Spleen (tissue), 11 donors: ENCODE data around the gene FAM53B. TPM values are rescaled to one million over a fixed set of nuclear protein-coding genes. Genes with fewer than 3 reads are reported as not detected.

Experiments used
- DNase-seq: peaks from one replicate; pipeline ENCODE4 v3.0.0-alpha.2; 2020
- H3K27ac ChIP-seq, 8 donors: fragments of 200-600 bp; sonication (generic) in 7 of 8; 1 replicate in 4 of 8; 2 replicates in 4 of 8; pipeline versions ENCODE4 v1.5.0 to v1.8.0; 2016 to 2021; ENCODE audit warnings: inconsistent platforms in 4 of 8, mild to moderate bottlenecking in 4 of 8, moderate library complexity in 1 of 8
- H3K27me3 ChIP-seq, 7 donors: fragments of 200-600 bp; sonication (generic) in 6 of 7; replicated peaks in 1 of 7; 1 replicate in 4 of 7; 2 replicates in 3 of 7; pipeline versions ENCODE4 v1.5.0 to v1.8.0; 2016 to 2021; ENCODE audit warnings: inconsistent platforms in 3 of 7, mild to moderate bottlenecking in 1 of 7
- H3K36me3 ChIP-seq, 6 donors: fragments of 200-600 bp; sonication (generic) in 5 of 6; 1 replicate in 4 of 6; 2 replicates in 2 of 6; pipeline versions ENCODE4 v1.5.0 to v1.8.0; 2016 to 2021; ENCODE audit warnings: inconsistent platforms in 2 of 6
- H3K4me1 ChIP-seq, 6 donors: fragments of 200-600 bp; sonication (generic) in 5 of 6; 1 replicate in 3 of 6; 2 replicates in 3 of 6; pipeline versions ENCODE4 v1.5.0 to v1.8.0; 2016 to 2021; ENCODE audit warnings: inconsistent platforms in 3 of 6
- H3K4me3 ChIP-seq, 8 donors: fragments of 200-600 bp; sonication (generic) in 7 of 8; 1 replicate in 4 of 8; 2 replicates in 4 of 8; pipeline versions ENCODE4 v1.5.0 to v1.8.0; 2016 to 2021; ENCODE audit warnings: inconsistent platforms in 4 of 8, mild to moderate bottlenecking in 4 of 8, moderate library complexity in 2 of 8
- H3K9me3 ChIP-seq, 8 donors: fragments of 200-600 bp; sonication (generic) in 7 of 8; 1 replicate in 4 of 8; 2 replicates in 4 of 8; pipeline versions ENCODE4 v1.5.0 to v1.8.0; 2016 to 2021; ENCODE audit warnings: inconsistent platforms in 4 of 8
- POLR2A ChIP-seq, 3 donors: fragments of 450-650 bp; IDR thresholded peaks; one replicate each; pipeline ENCODE4 v1.5.1; 2017; ENCODE audit warnings: antibody characterized with exemption in 3 of 3, mild to moderate bottlenecking in 1 of 3
- POLR2AphosphoS5 ChIP-seq, 3 donors: sonication (generic); formaldehyde crosslinking; IDR thresholded peaks; one replicate each; pipeline ENCODE4 v1.5.1; 2017; ENCODE audit warnings: antibody characterized with exemption in 3 of 3
- WGBS, 5 donors: extraction: QIAGEN DNeasy Blood & Tissue Kit in 3 of 5; methylation state at CpG; one replicate each; pipeline versions ENCODE4 v1.1.5 to v1.1.7; 2013 to 2018; 5-methylcytosine and 5-hydroxymethylcytosine counted together
- intact Hi-C: fragments of 100-400 bp; cut with DNase I; formaldehyde crosslinking; loops from one replicate; pipeline ENCODE4 v1.15.0; 2023; ENCODE audit warnings: low total_unique reads
- polyA plus RNA-seq, 3 donors: library from polyadenylated mRNA; stranded (reverse); fragments of 200-250 nt; gene quantifications; one replicate each; pipeline ENCODE4 v1.2.1, GENCODE V29; 2013
- total RNA-seq, 7 donors: library from RNA; depleted of rRNA in 3 of 7; stranded (reverse); fragments of >200 nt in 3 of 7; fragmentation: NEBNext Ultra II Directional in 4 of 7; extraction: Animal tissue kit (Norgen Biotek cat#: 25700) in 4 of 7; gene quantifications; one replicate each; pipeline versions ENCODE4 v1.1.0 to v1.2.1, GENCODE V29; 2016 to 2021
- TF ChIP-seq, protein P1 (sequence below), 11 experiments: fragments of 200-600 bp in 7 of 11; fragments of 450-650 bp in 4 of 11; sonication (generic) in 4 of 11; IDR thresholded peaks in 8 of 11; conservative IDR thresholded peaks in 3 of 11; 1 replicate in 7 of 11; 2 replicates in 4 of 11; pipeline versions ENCODE4 v1.4.0 to v1.8.0; 2016 to 2021; ENCODE audit warnings: antibody characterized with exemption in 11 of 11, inconsistent platforms in 4 of 11, mild to moderate bottlenecking in 1 of 11
- donor health status: healthy with polysubstance abuse.
- donor health status: DM: no; HTN: no; CAD: no; lungs with moderate emphysema.
- donor health status: DM: no; HTN: no; CAD: no.
- donor health status: Bipolar disorder and iron deficiency.
- donor health status: healthy.
- donor health status: DM: no; HTN: no; CAD: no.
- donor health status: DM: yes; HTN: yes; CAD: no.

Gene FAM53B
- total and polyA plus RNA-seq, 10 donors = 13.3 to 94.0 (median 56.2) TPM

DNA sequence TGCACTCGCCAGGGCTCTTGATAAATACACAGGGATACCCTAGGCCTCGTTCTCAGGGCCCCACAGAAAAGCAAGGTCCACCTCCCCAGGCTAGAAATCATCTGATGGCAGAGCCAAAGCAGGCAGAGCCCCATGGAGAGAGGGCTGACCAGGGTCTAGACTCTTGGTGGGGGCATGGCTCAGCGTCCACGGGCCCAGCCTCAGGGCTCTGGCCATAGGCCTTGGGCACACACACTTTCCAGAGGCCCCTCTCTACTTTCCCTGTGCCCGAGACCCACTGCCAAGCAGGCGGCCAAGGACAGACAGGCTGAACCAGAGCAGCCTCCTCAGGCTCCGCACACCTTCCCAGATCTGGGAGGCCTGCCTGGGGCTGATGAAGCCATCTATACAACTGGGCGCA is 64.8 kb downstream of the FAM53B start:
- Histone ChIP-seq H3K27ac (peak overlapping the region; percentile 42 to 89 (median 68)), H3K9me3 (no peaks in the 10 kb centered on the region), H3K4me1 (peaks cover 81 to 100% (median 100%) of the 10 kb centered on the region in 6 donors), H3K4me3 (peak overlapping the region in 1 of 8 donors; percentile 38), H3K36me3 (peaks cover 6 to 80% (median 20%) of the 10 kb centered on the region in 6 donors), H3K27me3 (no peaks in the 10 kb centered on the region)
- 81 to 88% (median 86%) methylated on average over 8 of the region's 8 CpGs for WGBS, 5 donors
- intact Hi-C loops = no loop called here
- TF ChIP-seq POLR2AphosphoS5 (IDR thresholded peaks at IDR 0.05) (no peak), POLR2A (IDR thresholded peaks at IDR 0.05) (no peak)
- TF ChIP-seq, protein P1, sequence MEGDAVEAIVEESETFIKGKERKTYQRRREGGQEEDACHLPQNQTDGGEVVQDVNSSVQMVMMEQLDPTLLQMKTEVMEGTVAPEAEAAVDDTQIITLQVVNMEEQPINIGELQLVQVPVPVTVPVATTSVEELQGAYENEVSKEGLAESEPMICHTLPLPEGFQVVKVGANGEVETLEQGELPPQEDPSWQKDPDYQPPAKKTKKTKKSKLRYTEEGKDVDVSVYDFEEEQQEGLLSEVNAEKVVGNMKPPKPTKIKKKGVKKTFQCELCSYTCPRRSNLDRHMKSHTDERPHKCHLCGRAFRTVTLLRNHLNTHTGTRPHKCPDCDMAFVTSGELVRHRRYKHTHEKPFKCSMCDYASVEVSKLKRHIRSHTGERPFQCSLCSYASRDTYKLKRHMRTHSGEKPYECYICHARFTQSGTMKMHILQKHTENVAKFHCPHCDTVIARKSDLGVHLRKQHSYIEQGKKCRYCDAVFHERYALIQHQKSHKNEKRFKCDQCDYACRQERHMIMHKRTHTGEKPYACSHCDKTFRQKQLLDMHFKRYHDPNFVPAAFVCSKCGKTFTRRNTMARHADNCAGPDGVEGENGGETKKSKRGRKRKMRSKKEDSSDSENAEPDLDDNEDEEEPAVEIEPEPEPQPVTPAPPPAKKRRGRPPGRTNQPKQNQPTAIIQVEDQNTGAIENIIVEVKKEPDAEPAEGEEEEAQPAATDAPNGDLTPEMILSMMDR (IDR thresholded peaks at IDR 0.05 in 8 of 11, conservative IDR thresholded peaks at IDR 0.05 in 3 of 11) = no peak
- peak; percentile 67 for DNase-seq

DNA sequence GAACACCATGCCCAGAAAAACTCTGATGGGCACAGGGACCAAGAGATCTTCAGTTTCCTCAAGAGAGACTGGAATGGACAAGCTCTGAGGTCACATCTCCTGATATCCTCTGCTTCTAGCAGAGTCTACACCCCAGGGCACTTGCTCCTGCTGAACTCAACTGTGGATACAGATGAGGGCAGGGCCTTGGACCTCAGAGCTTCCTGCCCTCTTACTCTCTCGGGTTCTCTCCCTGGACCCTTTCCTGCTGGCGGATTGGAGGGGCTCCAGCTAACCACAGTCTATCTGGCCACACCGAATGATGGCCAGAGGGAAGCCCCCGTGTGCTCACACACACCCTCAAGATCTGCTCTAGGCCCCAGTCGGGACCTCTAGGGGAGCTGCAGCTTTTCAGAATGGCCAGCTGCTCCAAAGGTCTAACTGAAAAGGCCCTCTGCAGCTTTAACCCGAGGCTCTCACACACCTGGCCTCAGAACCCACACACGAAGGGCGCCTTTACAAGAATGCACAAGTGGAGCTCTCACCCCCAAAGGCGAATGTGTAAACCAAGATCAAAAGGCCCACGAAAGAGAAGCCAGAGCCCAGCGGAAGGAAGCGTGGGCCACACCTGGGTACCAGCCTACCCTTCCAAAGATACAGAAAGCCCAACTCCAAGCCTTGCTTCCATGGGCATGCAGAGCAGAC is 65.5 kb downstream of the FAM53B start:
- Histone ChIP-seq H3K27me3 (no peaks in the 10 kb centered on the region), H3K27ac (peak overlapping the region; percentile 37 to 89 (median 68)), H3K4me3 (peak overlapping the region in 1 of 8 donors; percentile 38), H3K36me3 (peaks cover 6 to 87% (median 20%) of the 10 kb centered on the region in 6 donors), H3K9me3 (no peaks in the 10 kb centered on the region), H3K4me1 (peaks cover 74 to 100% (median 99%) of the 10 kb centered on the region in 6 donors)
- TF ChIP-seq POLR2A (IDR thresholded peaks at IDR 0.05) (no peak), POLR2AphosphoS5 (IDR thresholded peaks at IDR 0.05) (no peak)
- TF ChIP-seq, protein P1 (IDR thresholded peaks at IDR 0.05 in 8 of 11, conservative IDR thresholded peaks at IDR 0.05 in 3 of 11) = peak in 1 of 11 experiments; percentile 14
- no peak for DNase-seq
- 56 to 77% (median 64%) methylated on average over 11 to 12 of the region's 12 CpGs for WGBS, 5 donors
- intact Hi-C loops = no loop called here

DNA sequence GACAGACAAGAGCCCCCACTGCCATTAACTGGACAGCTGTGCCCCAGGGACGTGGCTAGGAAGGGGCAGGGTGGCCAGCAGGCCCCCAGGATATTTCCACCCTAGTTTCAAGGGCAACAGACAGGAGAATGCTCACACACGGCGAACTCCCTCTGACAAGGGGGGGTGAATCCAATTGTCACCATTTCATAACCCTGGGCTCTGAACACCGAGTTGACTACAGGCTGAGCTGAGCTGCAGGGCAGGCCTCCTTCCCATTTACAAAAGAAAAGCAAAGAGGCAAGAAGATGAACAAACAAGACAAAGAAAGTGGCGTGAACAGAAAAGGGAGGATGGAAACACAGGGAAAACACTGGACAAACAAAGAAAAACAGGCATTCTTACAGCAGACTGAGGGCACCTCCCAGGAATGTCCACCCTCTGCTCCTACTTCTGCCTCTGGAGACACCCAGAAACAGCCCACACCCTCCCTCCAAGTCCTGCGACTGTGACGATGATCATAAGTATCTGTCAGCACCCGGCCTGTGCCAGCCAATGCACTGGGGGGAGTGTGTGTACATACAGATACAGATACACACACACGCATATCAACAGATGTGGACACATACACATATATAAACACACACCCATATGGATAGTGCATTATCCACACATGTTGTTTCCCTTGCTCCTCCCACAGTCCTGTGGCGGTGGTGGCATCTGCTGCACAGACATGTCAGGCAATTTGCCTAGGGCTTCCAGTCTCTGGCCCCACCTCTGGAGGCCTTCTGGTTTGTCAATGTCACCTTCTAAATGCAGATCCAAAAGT is 66.2 kb downstream of the FAM53B start:
- DNase-seq = peak; percentile 74
- WGBS, 5 donors = 63 to 84% (median 69%) methylated on average over 10 of the region's 10 CpGs

More for the DNA sequence above, 66.2 kb downstream of the FAM53B start:
- intact Hi-C loops = no loop called here
- H3K4me1 ChIP-seq = peaks cover 67 to 100% (median 99%) of the 10 kb centered on the region in 6 donors
- peaks cover 6 to 94% (median 20%) of the 10 kb centered on the region in 6 donors for H3K36me3 ChIP-seq
- H3K9me3 ChIP-seq = no peaks in the 10 kb centered on the region
- H3K27ac ChIP-seq = peak overlapping the region; percentile 37 to 89 (median 68)
- no peak for TF ChIP-seq POLR2A (IDR thresholded peaks at IDR 0.05)
- TF ChIP-seq, protein P1 (IDR thresholded peaks at IDR 0.05 in 8 of 11, conservative IDR thresholded peaks at IDR 0.05 in 3 of 11) = no peak
- no peak for TF ChIP-seq POLR2AphosphoS5 (IDR thresholded peaks at IDR 0.05)
- H3K27me3 ChIP-seq = no peaks in the 10 kb centered on the region
- peak overlapping the region in 1 of 8 donors; percentile 38 for H3K4me3 ChIP-seq
